Measurements from ENCODE around the gene GSE1.

Gene GSE1

DNA sequence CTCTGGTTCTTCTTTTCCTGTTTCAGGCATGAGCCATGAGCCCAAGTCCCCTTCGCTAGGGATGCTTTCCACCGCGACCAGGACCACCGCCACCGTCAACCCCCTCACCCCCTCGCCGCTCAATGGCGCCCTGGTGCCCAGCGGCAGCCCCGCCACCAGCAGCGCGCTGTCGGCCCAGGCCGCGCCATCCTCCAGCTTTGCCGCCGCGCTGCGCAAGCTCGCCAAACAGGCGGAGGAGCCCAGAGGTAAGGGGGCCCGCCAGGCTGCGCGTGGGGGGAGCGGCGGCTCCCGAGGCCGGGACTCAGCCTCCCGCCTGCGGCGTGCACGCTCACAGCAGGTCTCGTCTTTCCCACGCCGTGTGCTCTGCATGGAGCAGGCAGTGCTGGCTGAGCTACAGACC is 20.8 kb downstream of the GSE1 start:
- no peak overlapping the region for H3K9ac ChIP-seq (ENCODE audit: low read depth, low read length)
- peaks cover 2% of the 10 kb centered on the region for H3K36me3 ChIP-seq (ENCODE audit: insufficient read depth, low read length)
- H3K4me3 ChIP-seq (ENCODE audit: low read length): no peak overlapping the region
- no peak overlapping the region for H3K4me2 ChIP-seq (ENCODE audit: low read length)
- H3K9me3 ChIP-seq (replicated peaks; ENCODE audit: low read length): no peaks in the 10 kb centered on the region
- no peaks in the 10 kb centered on the region for H3K4me1 ChIP-seq (ENCODE audit: control insufficient read depth, insufficient read depth, low read length)
- H3K27me3 ChIP-seq (ENCODE audit: control insufficient read depth, insufficient read depth, low read length): no peaks in the 10 kb centered on the region

DNA sequence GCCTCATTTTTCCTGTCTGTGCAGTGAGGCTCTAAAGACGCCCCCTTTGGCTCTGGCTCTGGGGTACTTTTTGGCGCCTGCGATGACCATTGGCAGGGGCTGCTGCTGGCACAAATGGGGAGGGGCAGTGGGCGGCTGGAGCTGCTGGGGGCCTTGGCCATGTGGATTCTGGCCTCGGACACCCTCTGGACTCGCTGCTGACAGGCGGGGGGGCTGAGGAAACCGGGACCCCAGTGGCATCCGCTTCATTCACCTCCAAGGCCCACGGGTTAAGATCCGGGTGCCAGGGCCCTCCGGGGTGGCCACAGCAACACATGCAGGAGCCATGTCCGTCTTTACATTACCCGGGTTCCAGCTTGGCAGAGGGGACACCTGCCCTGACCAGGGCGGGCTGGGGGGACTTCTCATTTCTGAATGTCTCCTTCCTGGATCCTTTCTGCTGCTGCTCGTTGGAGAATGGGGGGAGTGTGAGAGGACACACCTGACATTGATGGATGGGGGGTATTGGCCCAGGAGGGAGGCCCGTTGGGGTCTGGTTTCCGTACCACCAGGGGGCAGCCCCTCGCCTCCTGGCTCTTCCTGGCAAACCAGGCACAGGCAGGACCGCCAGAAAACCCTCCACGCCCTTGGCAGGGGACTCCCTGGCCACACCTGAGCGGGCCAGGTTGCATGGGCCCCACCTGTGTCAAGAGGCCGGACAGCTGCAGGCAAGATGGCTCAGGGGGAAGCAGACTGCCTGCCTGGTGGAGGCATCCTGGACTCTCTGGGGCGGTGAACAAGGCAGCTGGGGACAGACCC is 21.8 kb downstream of the GSE1 start:
- Histone ChIP-seq H3K4me1 (ENCODE audit: control insufficient read depth, insufficient read depth, low read length) (peaks cover 10% of the 10 kb centered on the region), H3K9ac (ENCODE audit: low read depth, low read length) (no peak overlapping the region), H3K36me3 (ENCODE audit: insufficient read depth, low read length) (peaks cover 2% of the 10 kb centered on the region), H3K4me2 (ENCODE audit: low read length) (no peak overlapping the region), H3K9me3 (replicated peaks; ENCODE audit: low read length) (no peaks in the 10 kb centered on the region), H3K4me3 (ENCODE audit: low read length) (no peak overlapping the region), H3K27me3 (ENCODE audit: control insufficient read depth, insufficient read depth, low read length) (no peaks in the 10 kb centered on the region)

DNA sequence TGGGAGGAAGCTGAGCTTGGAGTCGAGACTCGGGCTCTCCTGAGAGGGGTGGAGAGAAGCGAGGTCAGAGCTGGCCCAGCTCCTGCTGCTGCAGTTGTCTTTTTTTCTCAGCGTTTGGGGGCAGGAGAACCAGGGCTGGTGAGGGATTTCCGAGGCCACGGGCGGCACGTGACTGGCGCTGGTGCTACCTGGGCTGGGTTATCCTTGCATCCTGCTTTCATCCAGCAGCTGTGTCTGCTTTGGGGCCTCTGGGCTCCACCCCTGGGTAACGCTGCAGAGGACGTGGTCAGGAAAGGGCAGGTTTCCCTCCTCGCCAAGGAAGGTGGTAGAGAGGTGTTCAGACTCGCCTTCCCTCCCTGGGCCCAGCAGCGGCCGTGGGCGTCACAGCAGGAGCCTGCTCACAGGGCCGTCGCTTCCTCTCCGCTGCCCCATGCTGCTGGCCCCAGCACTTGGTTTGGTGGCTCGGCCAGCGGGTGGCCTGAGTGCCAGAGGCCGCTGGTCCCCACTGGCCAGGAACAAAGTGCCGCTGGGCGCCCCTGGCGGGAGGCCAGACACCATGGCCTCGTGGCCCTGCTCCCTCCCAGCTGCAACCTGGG is 22.5 kb downstream of the GSE1 start:
- Histone ChIP-seq H3K4me3 (ENCODE audit: low read length) (no peak overlapping the region), H3K4me2 (ENCODE audit: low read length) (no peak overlapping the region), H3K36me3 (ENCODE audit: insufficient read depth, low read length) (no peaks in the 10 kb centered on the region), H3K27me3 (ENCODE audit: control insufficient read depth, insufficient read depth, low read length) (no peaks in the 10 kb centered on the region), H3K4me1 (ENCODE audit: control insufficient read depth, insufficient read depth, low read length) (peaks cover 13% of the 10 kb centered on the region), H3K9ac (ENCODE audit: low read depth, low read length) (no peak overlapping the region), H3K9me3 (replicated peaks; ENCODE audit: low read length) (no peaks in the 10 kb centered on the region)

DNA sequence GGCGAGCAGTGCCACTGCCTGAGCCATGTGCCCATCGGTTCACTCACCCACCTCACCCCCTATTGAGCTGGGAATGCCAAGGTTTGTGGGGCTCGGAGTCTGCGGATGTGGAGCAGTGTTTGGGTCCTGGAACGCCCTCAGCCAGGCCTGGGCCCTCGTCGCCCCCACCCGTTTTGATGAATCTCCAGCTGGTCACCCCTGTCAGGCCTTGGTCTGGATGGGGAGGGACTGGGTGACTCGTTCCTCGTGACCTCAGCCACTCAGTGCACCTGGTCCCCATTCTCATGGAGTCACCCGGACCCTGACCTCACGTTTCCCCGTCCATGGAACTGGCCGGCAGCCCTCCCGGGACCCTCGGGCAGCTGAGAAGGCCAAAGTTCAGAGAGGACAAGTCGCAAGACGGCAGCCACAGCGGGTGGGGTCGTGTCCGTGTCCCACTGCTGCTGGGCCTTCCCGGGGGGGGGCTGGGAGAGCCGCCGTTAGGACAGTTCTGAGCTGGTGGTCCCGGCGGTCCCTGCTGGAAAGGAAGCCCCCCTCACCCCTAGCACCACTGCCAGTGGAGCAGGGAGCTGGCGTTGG is 23.2 kb downstream of the GSE1 start:
- Histone ChIP-seq H3K27me3 (ENCODE audit: control insufficient read depth, insufficient read depth, low read length) (no peaks in the 10 kb centered on the region), H3K9ac (ENCODE audit: low read depth, low read length) (no peak overlapping the region), H3K4me1 (ENCODE audit: control insufficient read depth, insufficient read depth, low read length) (peaks cover 16% of the 10 kb centered on the region), H3K4me3 (ENCODE audit: low read length) (no peak overlapping the region), H3K9me3 (replicated peaks; ENCODE audit: low read length) (no peaks in the 10 kb centered on the region), H3K4me2 (ENCODE audit: low read length) (no peak overlapping the region), H3K36me3 (ENCODE audit: insufficient read depth, low read length) (no peaks in the 10 kb centered on the region)

DNA sequence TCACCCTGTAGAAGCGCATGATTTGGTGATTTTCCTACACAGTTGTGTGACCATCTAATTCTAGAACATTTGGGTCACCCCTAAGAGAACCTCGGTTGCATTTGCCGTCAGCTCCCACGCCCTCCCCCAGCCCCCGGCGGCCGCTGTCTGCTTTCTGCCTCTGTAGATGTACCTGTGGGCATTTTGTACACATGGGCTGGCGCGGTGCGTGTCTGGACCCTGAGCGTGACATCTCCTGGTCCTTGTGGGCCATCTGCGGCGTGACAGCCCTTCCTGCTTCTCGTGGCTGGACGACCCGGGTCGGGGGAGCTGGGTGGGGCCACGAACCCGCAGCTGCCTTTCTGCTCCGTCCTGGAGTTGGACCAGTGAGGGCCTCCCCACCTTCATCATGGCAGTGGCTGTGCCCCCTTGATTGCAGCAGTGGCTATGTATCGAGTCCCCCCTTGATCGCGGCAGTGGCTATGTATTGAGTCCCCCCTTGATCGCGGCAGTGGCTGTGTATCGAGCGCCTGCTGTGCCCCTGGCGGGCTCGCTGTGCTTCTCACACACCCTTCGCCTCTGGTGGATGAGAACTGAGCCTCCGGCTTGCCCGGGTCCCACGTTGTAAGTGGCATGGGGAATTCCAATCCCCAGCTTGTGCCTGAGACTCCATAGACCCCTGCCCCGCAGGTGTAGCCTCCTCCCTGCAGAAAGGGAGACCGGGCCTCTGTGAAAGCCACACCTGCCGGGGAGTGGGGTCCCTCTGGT is 24.1 kb downstream of the GSE1 start:
- H3K4me2 ChIP-seq (ENCODE audit: low read length): no peak overlapping the region
- peaks cover 25% of the 10 kb centered on the region for H3K4me1 ChIP-seq (ENCODE audit: control insufficient read depth, insufficient read depth, low read length)
- no peak overlapping the region for H3K4me3 ChIP-seq (ENCODE audit: low read length)
- no peaks in the 10 kb centered on the region for H3K27me3 ChIP-seq (ENCODE audit: control insufficient read depth, insufficient read depth, low read length)
- H3K9me3 ChIP-seq (replicated peaks; ENCODE audit: low read length): no peaks in the 10 kb centered on the region
- H3K36me3 ChIP-seq (ENCODE audit: insufficient read depth, low read length): no peaks in the 10 kb centered on the region
- H3K9ac ChIP-seq (ENCODE audit: low read depth, low read length): no peak overlapping the region

DNA sequence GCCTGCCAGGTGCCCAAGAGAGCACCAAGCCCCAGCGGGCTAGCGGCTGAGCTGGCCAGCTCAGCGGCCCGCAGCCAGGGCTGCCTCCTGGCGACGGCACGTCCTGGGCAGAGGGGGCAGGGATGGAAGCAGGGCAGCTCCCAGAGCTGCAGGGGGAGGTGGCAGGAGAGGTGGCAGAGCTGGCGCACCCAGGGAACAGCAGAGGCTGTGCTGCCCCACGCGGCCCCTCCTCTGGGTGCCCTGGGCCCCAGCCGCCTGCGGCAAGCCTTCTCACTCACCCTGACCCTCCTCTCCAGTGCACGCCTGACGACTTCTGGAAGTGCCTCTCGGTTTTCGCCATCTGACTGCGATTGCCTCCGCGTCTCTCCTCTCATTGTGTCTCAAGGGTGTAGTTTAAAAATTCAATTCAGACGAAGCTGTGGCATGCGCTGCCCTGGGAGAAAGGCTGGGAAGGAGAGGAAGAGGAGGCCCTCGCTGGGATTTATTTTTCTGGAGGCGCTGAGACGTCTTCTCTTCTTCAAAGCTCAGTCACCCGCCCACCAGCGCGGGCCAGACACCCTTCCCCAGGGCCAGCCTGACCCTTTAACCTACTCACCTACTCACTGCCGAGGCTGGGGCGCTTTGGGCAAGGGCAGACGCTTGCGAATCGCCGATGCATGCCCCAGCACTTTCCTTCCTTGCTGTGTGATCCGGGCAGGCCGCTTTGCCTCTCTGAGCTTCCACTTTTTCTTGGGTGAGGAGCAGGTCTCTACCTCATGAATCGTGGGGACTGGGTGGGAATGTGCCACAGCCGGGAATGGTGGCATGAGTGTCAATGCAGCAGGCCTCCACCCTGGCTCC is 24.9 kb downstream of the GSE1 start:
- Histone ChIP-seq H3K4me1 (ENCODE audit: control insufficient read depth, insufficient read depth, low read length) (peaks cover 26% of the 10 kb centered on the region), H3K36me3 (ENCODE audit: insufficient read depth, low read length) (no peaks in the 10 kb centered on the region), H3K27me3 (ENCODE audit: control insufficient read depth, insufficient read depth, low read length) (no peaks in the 10 kb centered on the region), H3K9ac (ENCODE audit: low read depth, low read length) (no peak overlapping the region), H3K4me3 (ENCODE audit: low read length) (no peak overlapping the region), H3K4me2 (ENCODE audit: low read length) (no peak overlapping the region), H3K9me3 (replicated peaks; ENCODE audit: low read length) (no peaks in the 10 kb centered on the region)

DNA sequence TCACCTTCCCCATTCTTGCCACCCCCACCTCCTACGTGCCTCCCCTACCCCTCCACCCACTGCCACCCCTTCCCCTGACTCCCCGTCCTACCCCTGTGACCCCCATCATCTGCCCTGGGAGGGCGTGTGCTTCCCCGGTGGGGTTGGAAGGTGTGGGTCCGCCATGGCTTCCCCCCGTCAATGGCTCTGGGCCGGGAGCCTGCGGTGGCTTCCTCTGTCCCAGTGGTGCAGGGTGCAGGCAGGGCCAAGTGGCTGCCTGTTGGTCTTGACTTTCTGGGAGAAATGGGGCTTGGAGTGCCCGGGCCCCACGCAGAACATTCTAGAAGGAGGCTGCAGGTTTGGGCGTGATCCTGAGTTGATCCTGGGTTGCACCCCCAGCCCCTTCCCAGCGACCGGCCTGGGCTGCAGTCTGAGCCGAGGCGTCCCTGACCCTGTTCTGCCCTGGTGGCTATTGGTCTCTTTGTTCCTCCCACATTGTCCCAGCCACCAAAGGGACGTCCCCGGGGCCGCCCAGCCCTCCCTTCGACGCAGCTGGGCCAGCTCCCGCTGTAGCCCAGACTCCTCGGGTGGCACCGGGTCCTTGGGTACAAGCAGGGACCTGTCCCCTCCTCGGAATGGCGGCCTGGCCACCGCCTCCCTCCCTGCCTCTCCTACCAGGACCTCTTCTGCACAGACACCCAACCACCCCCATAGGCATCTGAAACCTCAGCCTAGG is 25.7 kb downstream of the GSE1 start:
- Histone ChIP-seq H3K4me1 (ENCODE audit: control insufficient read depth, insufficient read depth, low read length) (peaks cover 26% of the 10 kb centered on the region), H3K36me3 (ENCODE audit: insufficient read depth, low read length) (no peaks in the 10 kb centered on the region), H3K27me3 (ENCODE audit: control insufficient read depth, insufficient read depth, low read length) (no peaks in the 10 kb centered on the region), H3K4me2 (ENCODE audit: low read length) (no peak overlapping the region), H3K9me3 (replicated peaks; ENCODE audit: low read length) (no peaks in the 10 kb centered on the region), H3K4me3 (ENCODE audit: low read length) (no peak overlapping the region), H3K9ac (ENCODE audit: low read depth, low read length) (no peak overlapping the region)

DNA sequence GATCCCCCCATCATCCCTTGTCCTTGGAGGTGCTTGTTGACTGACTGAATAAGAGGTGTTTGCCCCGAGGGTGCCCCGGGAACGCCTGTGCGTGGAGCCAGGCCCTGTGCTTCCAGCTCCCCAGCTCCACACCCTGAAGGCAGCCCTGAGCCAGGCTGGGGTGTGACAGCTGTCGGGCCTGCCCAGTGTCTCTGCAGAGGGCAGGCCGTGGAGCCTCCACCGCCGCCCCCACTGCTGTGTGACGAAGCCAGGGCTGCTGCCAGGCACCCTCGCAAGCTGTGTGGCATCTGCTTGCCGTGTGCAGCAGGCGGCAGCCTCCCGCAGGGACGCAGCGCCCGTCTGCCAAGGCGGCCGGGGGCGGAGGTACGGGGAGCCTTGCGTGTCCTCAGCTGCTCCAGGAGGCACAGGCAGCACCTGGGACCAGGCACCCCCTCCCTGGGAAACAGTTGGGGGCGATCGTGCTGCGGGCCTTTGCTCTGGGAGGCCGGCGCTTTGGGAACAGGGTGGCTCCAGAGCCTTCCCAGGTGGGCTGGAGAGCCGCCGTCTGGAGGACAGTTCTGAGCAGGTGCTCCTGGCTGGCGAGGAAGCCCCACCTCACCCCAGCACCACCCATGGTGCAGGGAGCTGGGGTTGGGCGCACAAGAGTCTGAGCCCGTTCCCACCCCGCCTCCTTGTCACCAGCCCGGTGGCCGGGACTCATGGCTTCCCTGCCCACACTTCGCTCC is 26.6 kb downstream of the GSE1 start:
- Histone ChIP-seq H3K9me3 (replicated peaks; ENCODE audit: low read length) (no peaks in the 10 kb centered on the region), H3K4me3 (ENCODE audit: low read length) (peak overlapping the region; percentile 39), H3K4me2 (ENCODE audit: low read length) (peak overlapping the region; percentile 41), H3K27me3 (ENCODE audit: control insufficient read depth, insufficient read depth, low read length) (no peaks in the 10 kb centered on the region), H3K9ac (ENCODE audit: low read depth, low read length) (no peak overlapping the region), H3K36me3 (ENCODE audit: insufficient read depth, low read length) (no peaks in the 10 kb centered on the region), H3K4me1 (ENCODE audit: control insufficient read depth, insufficient read depth, low read length) (peaks cover 26% of the 10 kb centered on the region)

DNA sequence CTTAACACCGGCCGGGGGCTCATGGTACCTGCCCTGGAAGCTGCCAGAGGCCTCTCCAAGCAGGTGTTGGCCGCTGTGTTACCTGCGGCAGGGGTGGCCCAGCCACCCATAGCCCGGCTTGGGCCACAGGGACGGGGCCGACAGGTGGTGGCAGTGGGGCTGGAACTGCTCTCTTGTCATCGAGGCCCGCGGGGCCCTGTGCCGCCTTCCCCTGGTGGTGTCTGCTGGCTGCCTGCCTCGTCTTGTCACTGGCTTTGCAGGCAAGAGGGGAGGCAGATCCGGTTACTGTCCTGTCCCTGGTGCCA is 27.1 kb downstream of the GSE1 start:
- Histone ChIP-seq H3K4me2 (ENCODE audit: low read length) (peak overlapping the region; percentile 41), H3K27me3 (ENCODE audit: control insufficient read depth, insufficient read depth, low read length) (no peaks in the 10 kb centered on the region), H3K9ac (ENCODE audit: low read depth, low read length) (no peak overlapping the region), H3K4me3 (ENCODE audit: low read length) (no peak overlapping the region), H3K9me3 (replicated peaks; ENCODE audit: low read length) (no peaks in the 10 kb centered on the region), H3K4me1 (ENCODE audit: control insufficient read depth, insufficient read depth, low read length) (peaks cover 26% of the 10 kb centered on the region), H3K36me3 (ENCODE audit: insufficient read depth, low read length) (no peaks in the 10 kb centered on the region)

DNA sequence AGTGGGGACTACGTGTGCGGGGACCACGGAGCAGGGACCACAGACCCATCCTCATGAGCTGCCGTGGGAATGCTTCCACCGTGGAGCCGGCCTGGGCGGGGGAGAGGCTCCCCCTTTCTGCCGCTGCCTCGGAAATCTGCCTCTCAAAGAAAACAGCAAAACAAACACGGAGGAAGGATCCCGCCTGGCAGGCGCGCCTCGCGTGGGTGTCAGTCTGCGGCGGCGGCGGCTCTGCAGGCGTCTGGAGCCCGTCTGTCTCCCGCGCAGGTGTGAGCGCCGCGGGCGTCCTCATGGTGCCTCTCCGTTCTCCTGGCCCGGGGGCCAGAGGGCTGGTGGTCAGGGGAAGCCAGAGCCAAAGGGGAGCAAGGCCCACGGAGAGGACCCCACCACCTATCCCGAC is 27.5 kb downstream of the GSE1 start:
- Histone ChIP-seq H3K27me3 (ENCODE audit: control insufficient read depth, insufficient read depth, low read length) (no peaks in the 10 kb centered on the region), H3K9ac (ENCODE audit: low read depth, low read length) (no peak overlapping the region), H3K36me3 (ENCODE audit: insufficient read depth, low read length) (no peaks in the 10 kb centered on the region), H3K9me3 (replicated peaks; ENCODE audit: low read length) (no peaks in the 10 kb centered on the region), H3K4me2 (ENCODE audit: low read length) (no peak overlapping the region), H3K4me1 (ENCODE audit: control insufficient read depth, insufficient read depth, low read length) (peaks cover 26% of the 10 kb centered on the region), H3K4me3 (ENCODE audit: low read length) (no peak overlapping the region)

Data from skeletal muscle satellite cell (primary cell).